ENCODE data around the gene MPZL1.
A peak's percentile ranks its signal among the peaks of the same experiment; 100 is the strongest.

Gene MPZL1

GRCh38 chr1:167678838-167679237 lies 42.9 kb upstream of the MPZL1 start:
- no peak overlapping the region for H3K27ac ChIP-seq
- no peaks in the 10 kb centered on the region for H3K36me3 ChIP-seq (ENCODE audit: insufficient read depth, low read length)
- no peaks in the 10 kb centered on the region for H3K9me3 ChIP-seq (ENCODE audit: low read depth, low read length)
- H3K4me3 ChIP-seq = no peak overlapping the region
- no peak for TF ChIP-seq EZH2 (IDR thresholded peaks at IDR 0.05)
- no peak for TF ChIP-seq POLR2AphosphoS5 (IDR thresholded peaks at IDR 0.05; ENCODE audit: borderline replicate concordance, low read depth, low read length)
- TF ChIP-seq FOXP2 (optimal IDR thresholded peaks at IDR 0.05; ENCODE audit: control extremely low read depth, extremely low read length, insufficient read depth) = no peak
- H3K9ac ChIP-seq (ENCODE audit: insufficient read length) = no peak overlapping the region
- no peak for DNase-seq (ENCODE audit: low read depth, low spot score)

DNA sequence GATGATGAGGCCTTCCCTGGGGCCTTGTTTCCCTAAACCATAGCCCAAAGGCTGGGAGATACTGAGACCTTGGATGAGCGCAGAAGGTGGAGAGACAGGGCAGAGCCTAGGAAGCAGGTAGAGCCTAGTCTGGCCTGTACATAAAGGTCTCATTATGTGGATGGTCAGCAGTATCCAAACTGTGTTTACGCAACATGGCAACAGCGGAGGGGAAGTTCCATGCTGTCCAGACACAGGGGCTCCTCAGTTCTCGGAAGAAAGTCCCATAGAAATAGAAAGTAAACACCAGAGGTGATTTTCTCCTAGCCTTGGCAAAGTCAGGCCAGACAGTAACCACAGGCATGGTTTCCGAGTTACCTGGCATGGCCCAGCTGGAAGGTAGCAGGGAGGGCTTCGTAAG lies 42.1 kb upstream of the MPZL1 start:
- no peaks in the 10 kb centered on the region for H3K9me3 ChIP-seq (ENCODE audit: low read depth, low read length)
- H3K27ac ChIP-seq = no peak overlapping the region
- no peak for DNase-seq (ENCODE audit: low read depth, low spot score)
- H3K9ac ChIP-seq (ENCODE audit: insufficient read length) = no peak overlapping the region
- H3K36me3 ChIP-seq (ENCODE audit: insufficient read depth, low read length) = no peaks in the 10 kb centered on the region
- no peak overlapping the region for H3K4me3 ChIP-seq
- TF ChIP-seq FOXP2 (optimal IDR thresholded peaks at IDR 0.05; ENCODE audit: control extremely low read depth, extremely low read length, insufficient read depth) (no peak), POLR2AphosphoS5 (IDR thresholded peaks at IDR 0.05; ENCODE audit: borderline replicate concordance, low read depth, low read length) (no peak), EZH2 (IDR thresholded peaks at IDR 0.05) (no peak)

GRCh38 chr1:167681024-167681423 lies 40.8 kb upstream of the MPZL1 start:
- Histone ChIP-seq H3K9ac (ENCODE audit: insufficient read length) (no peak overlapping the region), H3K36me3 (ENCODE audit: insufficient read depth, low read length) (no peaks in the 10 kb centered on the region), H3K9me3 (ENCODE audit: low read depth, low read length) (no peaks in the 10 kb centered on the region), H3K4me3 (no peak overlapping the region), H3K27ac (no peak overlapping the region)
- TF ChIP-seq FOXP2 (optimal IDR thresholded peaks at IDR 0.05; ENCODE audit: control extremely low read depth, extremely low read length, insufficient read depth) (no peak), POLR2AphosphoS5 (IDR thresholded peaks at IDR 0.05; ENCODE audit: borderline replicate concordance, low read depth, low read length) (no peak), EZH2 (IDR thresholded peaks at IDR 0.05) (no peak)
- no peak for DNase-seq (ENCODE audit: low read depth, low spot score)

DNA sequence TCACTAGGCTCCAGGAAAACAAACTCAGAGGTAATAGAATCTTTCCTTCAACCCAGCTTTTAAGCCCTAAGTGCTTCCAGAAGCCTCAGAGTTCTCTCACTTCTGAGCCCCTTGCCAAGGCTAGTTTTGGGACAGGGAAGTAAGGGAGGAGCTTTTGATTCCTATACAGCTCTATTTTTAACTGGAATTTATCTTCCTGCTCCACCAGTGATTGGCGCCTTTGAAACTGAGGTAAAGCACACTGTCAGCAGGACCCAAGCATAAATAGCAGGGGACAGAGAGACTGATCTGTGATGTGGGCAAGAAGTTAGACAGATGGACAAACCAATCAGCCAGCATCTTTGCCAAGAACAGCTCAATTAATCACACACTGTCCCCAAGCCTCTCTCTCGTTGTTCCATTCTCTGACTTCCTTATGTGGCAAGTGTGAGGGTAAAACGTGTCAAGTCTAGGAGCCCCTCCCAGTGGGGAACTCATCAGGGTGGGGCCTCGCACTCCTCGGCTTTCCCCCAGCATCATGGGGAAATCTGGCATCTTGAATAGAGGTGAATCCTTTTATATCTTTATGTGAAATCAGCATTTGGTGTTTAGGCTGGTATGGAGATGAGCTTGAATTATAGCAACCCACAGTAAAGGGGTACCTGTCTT lies 40.2 kb upstream of the MPZL1 start:
- Histone ChIP-seq H3K36me3 (ENCODE audit: insufficient read depth, low read length) (no peaks in the 10 kb centered on the region), H3K27ac (no peak overlapping the region)
- no peak for TF ChIP-seq POLR2AphosphoS5 (IDR thresholded peaks at IDR 0.05; ENCODE audit: borderline replicate concordance, low read depth, low read length)
- no peak for TF ChIP-seq FOXP2 (optimal IDR thresholded peaks at IDR 0.05; ENCODE audit: control extremely low read depth, extremely low read length, insufficient read depth)
- TF ChIP-seq EZH2 (IDR thresholded peaks at IDR 0.05) = no peak

DNA sequence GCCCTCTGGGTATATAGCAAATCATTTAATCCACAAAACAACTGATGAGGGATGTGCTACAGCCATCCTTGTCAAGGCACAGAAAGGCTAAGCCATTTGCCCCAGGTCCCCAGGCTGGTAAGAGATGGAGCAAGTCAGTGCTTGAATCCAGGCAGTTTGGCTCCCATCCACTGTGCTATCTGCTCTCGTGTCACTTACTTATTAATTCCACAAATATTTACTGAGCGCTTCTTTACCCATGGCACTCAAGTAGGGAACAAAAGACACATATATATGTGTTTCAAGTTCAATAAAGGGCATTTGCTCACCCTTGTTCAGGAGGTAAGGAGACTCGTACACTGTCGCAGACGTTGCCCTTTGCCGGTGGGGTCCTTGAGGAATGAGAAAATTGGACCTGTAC lies 38.6 kb upstream of the MPZL1 start:
- Histone ChIP-seq H3K9ac (ENCODE audit: insufficient read length) (no peak overlapping the region), H3K36me3 (ENCODE audit: insufficient read depth, low read length) (no peaks in the 10 kb centered on the region), H3K9me3 (ENCODE audit: low read depth, low read length) (no peaks in the 10 kb centered on the region), H3K27ac (no peak overlapping the region), H3K4me3 (no peak overlapping the region)
- DNase-seq (ENCODE audit: low read depth, low spot score) = no peak
- TF ChIP-seq POLR2AphosphoS5 (IDR thresholded peaks at IDR 0.05; ENCODE audit: borderline replicate concordance, low read depth, low read length) (no peak), FOXP2 (optimal IDR thresholded peaks at IDR 0.05; ENCODE audit: control extremely low read depth, extremely low read length, insufficient read depth) (no peak), EZH2 (IDR thresholded peaks at IDR 0.05) (no peak)

More for the DNA sequence above, 40.2 kb upstream of the MPZL1 start:
- no peak overlapping the region for H3K9ac ChIP-seq (ENCODE audit: insufficient read length)
- DNase-seq (ENCODE audit: low read depth, low spot score) = no peak
- H3K9me3 ChIP-seq (ENCODE audit: low read depth, low read length) = no peaks in the 10 kb centered on the region
- H3K4me3 ChIP-seq = no peak overlapping the region

DNA sequence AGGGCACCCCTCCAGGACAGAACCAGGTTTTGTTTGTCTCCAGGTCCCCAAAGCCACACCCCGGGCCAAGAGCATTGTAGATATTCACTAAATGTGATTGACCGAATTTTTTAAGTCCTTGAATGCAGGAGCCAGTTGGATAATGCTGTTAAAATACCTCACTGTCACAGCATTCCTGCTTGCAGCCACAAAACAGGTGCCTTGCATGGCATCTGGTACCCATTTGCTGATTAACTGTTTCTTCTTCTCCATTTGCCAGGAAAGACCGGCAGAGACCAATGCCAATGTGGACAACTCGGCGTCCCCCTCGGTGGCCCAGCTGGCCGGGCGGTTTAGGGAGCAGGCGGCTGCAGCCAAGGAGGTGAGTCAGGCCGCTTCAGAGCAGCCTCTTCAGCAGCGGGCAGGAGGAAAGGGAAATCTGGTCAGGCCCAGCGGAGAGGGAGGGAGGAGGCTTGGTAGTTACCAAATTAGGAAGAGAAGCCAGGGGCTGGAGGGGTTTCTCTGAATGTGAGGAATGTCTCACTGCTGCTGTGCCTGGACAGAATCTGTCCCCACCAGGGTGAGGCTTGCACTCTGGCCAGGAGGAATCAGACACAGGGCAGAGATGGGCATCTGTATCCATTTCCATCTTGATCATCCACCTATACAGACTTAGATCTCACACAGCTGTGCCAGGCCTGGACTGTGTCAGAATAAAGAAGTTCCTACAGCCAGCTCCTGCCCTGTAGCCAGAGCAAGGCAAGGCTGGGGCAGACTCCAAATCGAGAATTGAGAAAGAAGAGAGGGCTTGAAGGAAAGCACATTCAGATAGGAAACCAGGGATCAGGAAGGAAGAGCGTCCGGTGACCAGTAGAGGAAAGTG lies 37.9 kb upstream of the MPZL1 start:
- Histone ChIP-seq H3K9ac (ENCODE audit: insufficient read length) (no peak overlapping the region), H3K27ac (no peak overlapping the region), H3K9me3 (ENCODE audit: low read depth, low read length) (no peaks in the 10 kb centered on the region), H3K36me3 (ENCODE audit: insufficient read depth, low read length) (no peaks in the 10 kb centered on the region), H3K4me3 (no peak overlapping the region)
- DNase-seq (ENCODE audit: low read depth, low spot score) = no peak
- TF ChIP-seq POLR2AphosphoS5 (IDR thresholded peaks at IDR 0.05; ENCODE audit: borderline replicate concordance, low read depth, low read length) (no peak), FOXP2 (optimal IDR thresholded peaks at IDR 0.05; ENCODE audit: control extremely low read depth, extremely low read length, insufficient read depth) (no peak), EZH2 (IDR thresholded peaks at IDR 0.05) (no peak)

GRCh38 chr1:167685844-167686243 lies 35.9 kb upstream of the MPZL1 start:
- Histone ChIP-seq H3K9me3 (ENCODE audit: low read depth, low read length) (no peaks in the 10 kb centered on the region), H3K9ac (ENCODE audit: insufficient read length) (no peak overlapping the region)
- no peak for TF ChIP-seq FOXP2 (optimal IDR thresholded peaks at IDR 0.05; ENCODE audit: control extremely low read depth, extremely low read length, insufficient read depth)
- TF ChIP-seq POLR2AphosphoS5 (IDR thresholded peaks at IDR 0.05; ENCODE audit: borderline replicate concordance, low read depth, low read length) = no peak
- TF ChIP-seq EZH2 (IDR thresholded peaks at IDR 0.05) = no peak

GRCh38 chr1:167687919-167688519 lies 33.8 kb upstream of the MPZL1 start:
- no peak overlapping the region for H3K9ac ChIP-seq (ENCODE audit: insufficient read length)
- DNase-seq (ENCODE audit: low read depth, low spot score) = peak; percentile 79
- H3K36me3 ChIP-seq (ENCODE audit: insufficient read depth, low read length) = no peaks in the 10 kb centered on the region
- H3K27ac ChIP-seq = no peak overlapping the region
- no peak for TF ChIP-seq POLR2AphosphoS5 (IDR thresholded peaks at IDR 0.05; ENCODE audit: borderline replicate concordance, low read depth, low read length)
- TF ChIP-seq FOXP2 (optimal IDR thresholded peaks at IDR 0.05; ENCODE audit: control extremely low read depth, extremely low read length, insufficient read depth) = no peak
- no peak for TF ChIP-seq EZH2 (IDR thresholded peaks at IDR 0.05)
- H3K9me3 ChIP-seq (ENCODE audit: low read depth, low read length) = no peaks in the 10 kb centered on the region
- H3K4me3 ChIP-seq = no peak overlapping the region

More at GRCh38 chr1:167685844-167686243, 35.9 kb upstream of the MPZL1 start:
- Histone ChIP-seq H3K36me3 (ENCODE audit: insufficient read depth, low read length) (no peaks in the 10 kb centered on the region), H3K4me3 (no peak overlapping the region), H3K27ac (no peak overlapping the region)
- DNase-seq (ENCODE audit: low read depth, low spot score) = no peak
